Measurements from ENCODE around the gene TOMM7. TPM values are rescaled to one million over a fixed set of nuclear protein-coding genes. Genes with fewer than 3 reads are reported as not detected.
"Not testable (repeated sequence)": the region's sequence is repeated elsewhere in the genome, so short reads cannot be mapped to it uniquely, and the experiment has no call there.

Gene TOMM7
- total and polyA plus RNA-seq, 12 donors, result 149 to 532 (median 523) TPM

DNA sequence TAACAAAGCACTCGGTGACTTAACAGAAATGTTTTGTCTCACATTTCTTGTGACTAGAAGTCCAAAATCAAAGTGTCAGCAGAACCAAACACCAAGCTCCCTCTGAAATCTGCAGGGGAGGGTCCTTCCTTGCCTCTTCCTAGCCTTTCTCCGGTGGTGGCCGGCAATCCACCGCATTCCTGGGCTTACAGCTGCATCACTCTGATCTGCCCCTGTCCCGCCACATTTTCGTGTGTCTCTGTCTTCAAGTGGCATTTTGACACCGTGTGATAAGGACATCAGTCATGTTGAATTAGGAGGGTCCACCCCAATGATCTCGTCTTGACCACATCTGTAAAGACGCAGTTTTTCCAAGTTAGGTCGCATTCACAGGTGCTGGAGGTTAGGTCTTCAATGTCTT, 30.5 kb upstream of the TOMM7 start:
- peak overlapping the region in 6 of 10 donors; percentile 90 to 99 (median 94) for H3K27ac ChIP-seq
- DNase-seq, result no peak
- H3K27me3 ChIP-seq, result no peaks in the 10 kb centered on the region
- peaks cover 0 to 21% (median 10%) of the 10 kb centered on the region in 9 donors for H3K36me3 ChIP-seq
- H3K4me3 ChIP-seq, result peak overlapping the region in 1 of 10 donors; percentile 76
- peaks cover 0 to 35% (median 27%) of the 10 kb centered on the region in 9 donors for H3K4me1 ChIP-seq
- intact Hi-C loops (cut with DNase I), result loop anchor here in 8 of 10 donors (1.0 to 10.0 kb wide), 6 partner anchors 102 to 291 kb away; partner anchors contain the start of gene HYCC1 (in 6 of the 8)
- 69 to 70% methylated on average over 10 of the region's 10 CpGs for WGBS, 2 donors
- H3K9me3 ChIP-seq, result no peaks in the 10 kb centered on the region
- no peak for TF ChIP-seq CTCF (IDR thresholded peaks at IDR 0.05)
- no peak for ATAC-seq

DNA sequence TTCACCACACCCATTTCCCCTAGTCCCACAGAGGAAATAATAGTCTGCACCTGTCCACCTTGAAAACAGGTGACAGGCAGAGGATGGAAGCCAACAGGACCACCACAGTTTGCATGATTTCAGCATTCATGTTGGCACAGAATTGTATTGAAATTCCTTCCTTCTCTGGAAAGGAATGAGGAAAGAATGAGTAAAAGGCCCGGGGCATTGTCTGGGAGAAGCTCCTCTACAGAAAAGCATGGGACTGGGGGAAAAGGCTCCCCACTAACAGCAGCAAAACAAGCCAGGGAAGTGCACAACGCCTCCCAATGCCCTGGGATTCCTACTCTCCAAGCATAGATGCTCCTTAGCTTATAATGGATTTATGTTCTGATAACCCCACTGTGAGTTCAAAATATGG, 28.5 kb upstream of the TOMM7 start:
- TF ChIP-seq CTCF (IDR thresholded peaks at IDR 0.05), result no peak
- DNase-seq (no peak), ATAC-seq (no peak)
- intact Hi-C loops (cut with DNase I), result loop anchor here in 7 of 10 donors (5.0 to 10.0 kb wide), 5 partner anchors 104 to 289 kb away; partner anchors contain the start of gene HYCC1 (in 6 of the 7)
- H3K27me3 ChIP-seq, result no peaks in the 10 kb centered on the region
- H3K27ac ChIP-seq, result no peak overlapping the region
- 86 to 92% methylated on average over 2 of the region's 2 CpGs for WGBS, 2 donors
- H3K4me3 ChIP-seq, result no peak overlapping the region
- H3K36me3 ChIP-seq, result peaks cover 0 to 1% (median 0%) of the 10 kb centered on the region in 9 donors
- H3K9me3 ChIP-seq, result no peaks in the 10 kb centered on the region
- peaks cover 0 to 33% (median 22%) of the 10 kb centered on the region in 9 donors for H3K4me1 ChIP-seq

DNA sequence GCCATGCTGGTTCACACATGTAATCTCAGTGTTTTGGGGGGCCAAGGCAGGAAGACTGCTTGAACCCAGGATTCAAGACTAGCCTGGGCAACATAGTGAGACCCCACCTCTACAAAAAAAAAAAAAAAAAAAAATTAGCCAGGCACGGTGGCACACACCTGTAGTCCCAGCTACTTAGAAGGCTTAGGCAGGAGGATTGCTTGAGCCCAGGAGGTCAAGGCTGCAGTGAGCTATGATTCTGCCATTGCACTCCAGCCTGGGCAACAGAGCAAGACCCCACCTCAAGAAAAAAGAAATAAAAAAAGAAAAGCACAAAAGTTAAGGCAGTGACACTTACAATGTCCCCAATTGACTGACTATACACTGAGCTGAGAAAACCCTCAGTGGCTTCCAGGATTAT, 27.7 kb upstream of the TOMM7 start:
- not testable (repeated sequence) for H3K36me3 ChIP-seq, H3K4me3 ChIP-seq, DNase-seq, H3K9me3 ChIP-seq, ATAC-seq, H3K27me3 ChIP-seq, H3K27ac ChIP-seq
- intact Hi-C loops (cut with DNase I), result loop anchor here in 7 of 10 donors (5.0 to 10.0 kb wide), 5 partner anchors 104 to 288 kb away; partner anchors contain the start of gene HYCC1 (in 6 of the 7)
- WGBS, 2 donors, result 87 to 100% methylated on average over 1 of the region's 1 CpG
- H3K4me1 ChIP-seq, result peaks cover 0 to 25% (median 15%) of the 10 kb centered on the region in 9 donors

- no peaks in the 10 kb centered on the region for H3K9me3 ChIP-seq
- no peaks in the 10 kb centered on the region for H3K36me3 ChIP-seq
- no peak for TF ChIP-seq CTCF (IDR thresholded peaks at IDR 0.05)
- H3K4me3 ChIP-seq, result no peak overlapping the region
- H3K27me3 ChIP-seq, result no peaks in the 10 kb centered on the region
- ATAC-seq, result no peak
- no peak overlapping the region for H3K27ac ChIP-seq
- intact Hi-C loops (cut with DNase I), result loop anchor here in 8 of 10 donors (5.0 to 10.0 kb wide), 5 partner anchors 105 to 287 kb away; partner anchors contain the start of gene HYCC1 (in 6 of the 8)
- peaks cover 0 to 18% (median 9%) of the 10 kb centered on the region in 9 donors for H3K4me1 ChIP-seq
- DNase-seq, result no peak
- 83 to 92% methylated on average over 1 of the region's 1 CpG for WGBS, 2 donors
These were observed 27.0 kb upstream of the TOMM7 start for GRCh38 chr7:22849662-22850061.

DNA sequence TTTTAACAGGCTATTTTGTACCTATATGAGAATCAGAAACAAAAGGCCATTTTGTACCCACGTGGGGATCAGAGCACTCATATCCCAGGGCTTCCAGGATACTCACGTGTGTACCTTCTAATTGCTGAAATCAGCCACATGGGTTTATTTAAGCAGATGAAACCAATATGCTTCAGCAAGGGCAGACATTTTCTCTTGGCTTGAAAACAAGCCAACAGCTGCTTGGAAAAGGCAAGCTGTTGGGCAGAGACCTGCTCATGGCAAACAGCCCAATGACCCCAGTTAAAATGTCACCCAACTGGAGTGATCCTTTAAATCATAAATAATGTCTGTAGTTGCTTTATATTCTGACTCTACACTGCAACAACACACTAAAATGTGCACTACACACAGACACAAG, 26.5 kb upstream of the TOMM7 start:
- no peaks in the 10 kb centered on the region for H3K9me3 ChIP-seq
- peaks cover 0 to 17% (median 8%) of the 10 kb centered on the region in 9 donors for H3K4me1 ChIP-seq
- H3K27me3 ChIP-seq, result no peaks in the 10 kb centered on the region
- WGBS, 2 donors, result 53 to 59% methylated on average over 2 of the region's 2 CpGs
- no peak for ATAC-seq
- no peak for DNase-seq
- no peak for TF ChIP-seq CTCF (IDR thresholded peaks at IDR 0.05)
- H3K36me3 ChIP-seq, result no peaks in the 10 kb centered on the region
- H3K4me3 ChIP-seq, result no peak overlapping the region
- no peak overlapping the region for H3K27ac ChIP-seq
- intact Hi-C loops (cut with DNase I), result loop anchor here in 1 of 10 donors (10.0 kb wide), 1 partner anchor 206 kb away; no protein-coding TSS in a partner anchor

All from heart right ventricle (tissue), 16 donors.